ENCODE measurements around the gene PRKCH.
"Not testable (repeated sequence)": the region's sequence is repeated elsewhere in the genome, so short reads cannot be mapped to it uniquely, and the experiment has no call there.

The PRKCH gene

GRCh38 chr14:61394542-61394941, 73.2 kb downstream of the PRKCH start:
- DNase-seq (ENCODE audit: low read depth): no peak

GRCh38 chr14:61395115-61395725, 73.8 kb downstream of the PRKCH start:
- no peak for DNase-seq (ENCODE audit: low read depth)

GRCh38 chr14:61396279-61396678, 74.9 kb downstream of the PRKCH start:
- no peak for DNase-seq (ENCODE audit: low read depth)

- DNase-seq (ENCODE audit: low read depth): no peak
These were observed 75.3 kb downstream of the PRKCH start for GRCh38 chr14:61396694-61397093.

GRCh38 chr14:61397615-61398014, 76.2 kb downstream of the PRKCH start:
- no peak for DNase-seq (ENCODE audit: low read depth)

GRCh38 chr14:61398221-61398620, 76.8 kb downstream of the PRKCH start:
- no peak for DNase-seq (ENCODE audit: low read depth)

GRCh38 chr14:61399365-61399764, 78.0 kb downstream of the PRKCH start:
- no peak for DNase-seq (ENCODE audit: low read depth)

GRCh38 chr14:61401461-61401860, 80.1 kb downstream of the PRKCH start:
- DNase-seq (ENCODE audit: low read depth): no peak

- no peak for DNase-seq (ENCODE audit: low read depth)
These were observed 82.0 kb downstream of the PRKCH start for GRCh38 chr14:61403411-61403810.

GRCh38 chr14:61404637-61405036, 83.3 kb downstream of the PRKCH start:
- no peak for DNase-seq (ENCODE audit: low read depth)

- DNase-seq (ENCODE audit: low read depth): no peak
These were observed 84.8 kb downstream of the PRKCH start for GRCh38 chr14:61406198-61406597.

GRCh38 chr14:61406675-61407074, 85.3 kb downstream of the PRKCH start:
- no peak for DNase-seq (ENCODE audit: low read depth)

- no peak for DNase-seq (ENCODE audit: low read depth)
These were observed 87.1 kb downstream of the PRKCH start for GRCh38 chr14:61408498-61408897.

- no peak for DNase-seq (ENCODE audit: low read depth)
These were observed 88.4 kb downstream of the PRKCH start for GRCh38 chr14:61409782-61410181.

GRCh38 chr14:61415934-61416333, 94.6 kb downstream of the PRKCH start:
- not testable (repeated sequence) for DNase-seq (ENCODE audit: low read depth)

GRCh38 chr14:61416591-61416990, 95.2 kb downstream of the PRKCH start:
- DNase-seq (ENCODE audit: low read depth): no peak

- no peak for DNase-seq (ENCODE audit: low read depth)
These were observed 95.8 kb downstream of the PRKCH start for GRCh38 chr14:61417141-61417540.

GRCh38 chr14:61417883-61418455, 96.6 kb downstream of the PRKCH start:
- no peak for DNase-seq (ENCODE audit: low read depth)

- no peak for DNase-seq (ENCODE audit: low read depth)
These were observed 97.4 kb downstream of the PRKCH start for GRCh38 chr14:61418746-61419145.

GRCh38 chr14:61419201-61419600, 97.8 kb downstream of the PRKCH start:
- no peak for DNase-seq (ENCODE audit: low read depth)

GRCh38 chr14:61420326-61420725, 98.9 kb downstream of the PRKCH start:
- DNase-seq (ENCODE audit: low read depth): no peak

GRCh38 chr14:61421212-61421923, 100.0 kb downstream of the PRKCH start:
- no peak for DNase-seq (ENCODE audit: low read depth)

- no peak for DNase-seq (ENCODE audit: low read depth)
These were observed 104.7 kb downstream of the PRKCH start for GRCh38 chr14:61426048-61426447.

- no peak for DNase-seq (ENCODE audit: low read depth)
These were observed 106.9 kb downstream of the PRKCH start for GRCh38 chr14:61428261-61428660.

Data from activated gamma-delta T cell treated with anti-CD3 and anti-CD28 coated beads, Interleukin-2, amount 50 U/mL, for 16 hours (primary cell).